Right lobe of liver (tissue), 6 donors: ENCODE data around the gene LRTM2. TPM values are rescaled to one million over a fixed set of nuclear protein-coding genes. Genes with fewer than 3 reads are reported as not detected.
"Not testable (repeated sequence)": the region's sequence is repeated elsewhere in the genome, so short reads cannot be mapped to it uniquely, and the experiment has no call there.

Experiments
- ATAC-seq, 4 donors: fragments of 200-7000 bp; cut with Tn5 transposase; one replicate each; pipeline ENCODE4 v1.9.1; 2020; ENCODE audit warnings: mild to moderate bottlenecking in 4 of 4, moderate library complexity in 4 of 4
- DNase-seq, 3 donors: peaks; one replicate each; pipeline ENCODE4 v3.0.0-alpha.2; 2020
- H3K27ac ChIP-seq, 3 donors: fragments of 200-600 bp; one replicate each; pipeline ENCODE4 v1.8.0; 2022
- H3K27me3 ChIP-seq, 2 donors: fragments of 200-600 bp; one replicate each; pipeline ENCODE4 v1.8.0; 2022
- H3K36me3 ChIP-seq, 4 donors: fragments of 200-600 bp; sonication (generic) in 1 of 4; one replicate each; pipeline versions ENCODE4 v1.5.1 to v1.8.0; 2017 to 2022; ENCODE audit warnings: control low read depth in 1 of 4
- H3K4me1 ChIP-seq, 4 donors: fragments of 200-600 bp; sonication (generic) in 1 of 4; one replicate each; pipeline versions ENCODE4 v1.5.1 to v1.8.0; 2017 to 2022; ENCODE audit warnings: control low read depth in 1 of 4
- H3K4me3 ChIP-seq, 3 donors: fragments of 200-600 bp; one replicate each; pipeline ENCODE4 v1.8.0; 2022
- H3K9me3 ChIP-seq, 4 donors: fragments of 200-600 bp; sonication (generic) in 1 of 4; one replicate each; pipeline versions ENCODE4 v1.5.1 to v1.8.0; 2017 to 2022; ENCODE audit warnings: control low read depth in 1 of 4
- CTCF ChIP-seq, 4 donors: fragments of 200-600 bp in 3 of 4; fragments of 450-650 bp in 1 of 4; IDR thresholded peaks; one replicate each; pipeline versions ENCODE4 v1.5.1 to v1.8.0; 2016 to 2022; ENCODE audit warnings: antibody characterized with exemption in 4 of 4, mild to moderate bottlenecking in 2 of 4
- POLR2A ChIP-seq: fragments of 450-650 bp; IDR thresholded peaks from one replicate; pipeline ENCODE4 v1.6.1; 2017; ENCODE audit warnings: antibody characterized with exemption, mild to moderate bottlenecking
- WGBS: methylation state at CpG from one replicate; pipeline ENCODE4 v1.1.6; 2018; ENCODE audit warnings: low coverage, low lambda C conversion rate; ENCODE audit not compliant: insufficient coverage; ENCODE audit errors: missing lambda C conversion rate; 5-methylcytosine and 5-hydroxymethylcytosine counted together
- intact Hi-C, 2 donors: fragments of 100-400 bp; cut with DNase I; formaldehyde crosslinking; loops; one replicate each; pipeline versions ENCODE4 v1.11.2 to v1.14.1; 2022
- total RNA-seq, 6 experiments: library from RNA; depleted of rRNA in 2 of 6; stranded (reverse); fragments of >200 nt in 2 of 6; fragmentation: NEBNext Ultra II Directional in 3 of 6; extraction: Animal tissue kit (Norgen Biotek cat#: 25700) in 3 of 6; gene quantifications; one replicate each; pipeline versions ENCODE4 v1.1.0 to v1.2.4, GENCODE V29; 2016 to 2023
- donor health status: DM: no; HTN: yes; CAD: no.
- donor health status: DM: no; HTN: no; CAD: no.
- donor health status: DM: no; HTN: no; CAD: no.
- donor health status: DM: no; HTN: yes; CAD: no.
- donor health status: DM: no; HTN: yes; CAD: no.

Gene LRTM2
- total RNA-seq, 6 experiments from 2014 or later: not detected

GRCh38 chr12:1816730-1817348, 3.5 kb upstream of the LRTM2 start:
- TF ChIP-seq POLR2A (no peak), CTCF (IDR thresholded peaks at IDR 0.05) (no peak)
- no peak overlapping the region for H3K27ac ChIP-seq
- H3K4me1 ChIP-seq: no peaks in the 10 kb centered on the region
- intact Hi-C loops: no loop called here
- 81% methylated on average over 5 of the region's 9 CpGs for WGBS
- H3K4me3 ChIP-seq: no peak overlapping the region
- ATAC-seq (no peak), DNase-seq (no peak)
- no peaks in the 10 kb centered on the region for H3K36me3 ChIP-seq
- H3K27me3 ChIP-seq: no peaks in the 10 kb centered on the region
- no peaks in the 10 kb centered on the region for H3K9me3 ChIP-seq

- WGBS: 90% methylated on average over 5 of the region's 28 CpGs
- H3K9me3 ChIP-seq, H3K36me3 ChIP-seq, DNase-seq, H3K4me1 ChIP-seq, H3K27me3 ChIP-seq, H3K4me3 ChIP-seq, H3K27ac ChIP-seq, ATAC-seq, intact Hi-C loops: not testable (repeated sequence)
Observed at GRCh38 chr12:1817928-1818327, 2.4 kb upstream of the LRTM2 start.

GRCh38 chr12:1819050-1819449, 1.3 kb upstream of the LRTM2 start:
- TF ChIP-seq CTCF (IDR thresholded peaks at IDR 0.05) (no peak), POLR2A (no peak)
- Histone ChIP-seq H3K4me3 (no peak overlapping the region), H3K27ac (no peak overlapping the region), H3K9me3 (no peaks in the 10 kb centered on the region), H3K27me3 (no peaks in the 10 kb centered on the region), H3K36me3 (no peaks in the 10 kb centered on the region), H3K4me1 (no peaks in the 10 kb centered on the region)
- intact Hi-C loops: no loop called here
- 22% methylated on average over 3 of the region's 9 CpGs for WGBS
- ATAC-seq (no peak), DNase-seq (no peak)

GRCh38 chr12:1819571-1819970, 794 bp upstream of the LRTM2 start:
- no peaks in the 10 kb centered on the region for H3K4me1 ChIP-seq
- H3K9me3 ChIP-seq: no peaks in the 10 kb centered on the region
- intact Hi-C loops: no loop called here
- H3K36me3 ChIP-seq: no peaks in the 10 kb centered on the region
- WGBS: 26% methylated on average over 6 of the region's 6 CpGs
- no peak overlapping the region for H3K27ac ChIP-seq
- H3K27me3 ChIP-seq: no peaks in the 10 kb centered on the region
- ATAC-seq (no peak), DNase-seq (no peak)
- H3K4me3 ChIP-seq: no peak overlapping the region
- TF ChIP-seq POLR2A (no peak), CTCF (IDR thresholded peaks at IDR 0.05) (no peak)

- Histone ChIP-seq H3K27ac (no peak overlapping the region), H3K27me3 (no peaks in the 10 kb centered on the region), H3K9me3 (no peaks in the 10 kb centered on the region), H3K4me3 (no peak overlapping the region), H3K36me3 (no peaks in the 10 kb centered on the region), H3K4me1 (no peaks in the 10 kb centered on the region)
- DNase-seq (no peak), ATAC-seq (no peak)
- intact Hi-C loops: loop anchor here in 1 of 2 donors (10.0 kb wide), 1 partner anchor 94 kb away; the partner anchor contains the start of gene CACNA2D4
- no peak for TF ChIP-seq POLR2A
- WGBS: 50% methylated on average over 1 of the region's 11 CpGs
Observed at GRCh38 chr12:1820896-1821291, 529 bp downstream of the LRTM2 start.
